Lower leg skin (tissue), 4 donors: ENCODE measurements around the gene GNAI2. TPM values are rescaled to one million over a fixed set of nuclear protein-coding genes. Genes with fewer than 3 reads are reported as not detected.
A peak's percentile ranks its signal among the peaks of the same experiment; 100 is the strongest.
"Not testable (repeated sequence)": the region's sequence is repeated elsewhere in the genome, so short reads cannot be mapped to it uniquely, and the experiment has no call there.

Experiments
- DNase-seq, 2 donors: peaks; one replicate each; pipeline ENCODE4 v3.0.0-alpha.2; 2019; ENCODE audit warnings: low spot score in 2 of 2
- H3K4me3 ChIP-seq: fragments of 200-600 bp; sonication (generic); 2 replicates; pipeline ENCODE4 v1.5.1; 2017; ENCODE audit warnings: mild to moderate bottlenecking, low read depth; ENCODE audit not compliant: poor library complexity, severe bottlenecking
- POLR2A ChIP-seq, 2 donors: fragments of 450-650 bp; IDR thresholded peaks; one replicate each; pipeline ENCODE4 v1.6.1; 2016 to 2017; ENCODE audit warnings: antibody characterized with exemption in 2 of 2, mild to moderate bottlenecking in 1 of 2, moderate library complexity in 1 of 2
- WGBS, 2 donors: methylation state at CpG; one replicate each; pipeline ENCODE4 v1.1.5; 2018; 5-methylcytosine and 5-hydroxymethylcytosine counted together
- intact Hi-C: fragments of 100-400 bp; cut with DNase I; formaldehyde crosslinking; loops from one replicate; pipeline ENCODE4 v1.15.0; 2023; ENCODE audit warnings: low total_unique reads
- total RNA-seq, 4 donors: library from RNA; depleted of rRNA; stranded (reverse); fragments of >200 nt; gene quantifications; one replicate each; pipeline ENCODE4 v1.1.0, GENCODE V29; 2016
- TF ChIP-seq, protein P1 (sequence below), 3 donors: fragments of 450-650 bp; IDR thresholded peaks; one replicate each; pipeline ENCODE4 v1.5.1; 2016; ENCODE audit warnings: antibody characterized with exemption in 3 of 3, mild to moderate bottlenecking in 3 of 3, moderate library complexity in 2 of 3

GNAI2 gene
- total RNA-seq, 4 donors from 2014 or later, result 56.5 to 123 (median 74.8) TPM

DNA sequence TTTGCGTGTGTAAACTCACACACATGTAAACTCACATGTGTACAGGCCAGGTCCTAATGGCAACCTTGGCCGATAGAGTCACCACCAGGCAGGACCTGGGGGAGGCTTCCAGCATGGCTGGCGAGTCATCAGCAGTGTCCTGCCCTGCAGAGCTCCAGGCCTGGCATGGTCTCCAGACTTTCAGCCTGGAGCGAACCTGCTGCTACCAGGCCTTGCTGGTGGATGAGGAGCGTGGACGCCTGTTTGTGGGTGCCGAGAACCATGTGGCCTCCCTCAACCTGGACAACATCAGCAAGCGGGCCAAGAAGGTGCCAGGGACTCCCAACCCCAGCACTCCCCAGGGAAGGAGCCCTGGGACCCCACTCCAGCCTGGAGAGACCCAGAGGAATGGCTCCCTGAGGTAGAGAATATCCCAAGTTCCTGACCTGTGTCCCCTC, 34.0 kb downstream of the GNAI2 start:
- 69 to 73% methylated on average over 4 to 8 of the region's 8 CpGs for WGBS, 2 donors
- TF ChIP-seq POLR2A (IDR thresholded peaks at IDR 0.05), result no peak
- TF ChIP-seq, protein P1, sequence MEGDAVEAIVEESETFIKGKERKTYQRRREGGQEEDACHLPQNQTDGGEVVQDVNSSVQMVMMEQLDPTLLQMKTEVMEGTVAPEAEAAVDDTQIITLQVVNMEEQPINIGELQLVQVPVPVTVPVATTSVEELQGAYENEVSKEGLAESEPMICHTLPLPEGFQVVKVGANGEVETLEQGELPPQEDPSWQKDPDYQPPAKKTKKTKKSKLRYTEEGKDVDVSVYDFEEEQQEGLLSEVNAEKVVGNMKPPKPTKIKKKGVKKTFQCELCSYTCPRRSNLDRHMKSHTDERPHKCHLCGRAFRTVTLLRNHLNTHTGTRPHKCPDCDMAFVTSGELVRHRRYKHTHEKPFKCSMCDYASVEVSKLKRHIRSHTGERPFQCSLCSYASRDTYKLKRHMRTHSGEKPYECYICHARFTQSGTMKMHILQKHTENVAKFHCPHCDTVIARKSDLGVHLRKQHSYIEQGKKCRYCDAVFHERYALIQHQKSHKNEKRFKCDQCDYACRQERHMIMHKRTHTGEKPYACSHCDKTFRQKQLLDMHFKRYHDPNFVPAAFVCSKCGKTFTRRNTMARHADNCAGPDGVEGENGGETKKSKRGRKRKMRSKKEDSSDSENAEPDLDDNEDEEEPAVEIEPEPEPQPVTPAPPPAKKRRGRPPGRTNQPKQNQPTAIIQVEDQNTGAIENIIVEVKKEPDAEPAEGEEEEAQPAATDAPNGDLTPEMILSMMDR (IDR thresholded peaks at IDR 0.05), result no peak
- DNase-seq, result no peak
- intact Hi-C loops, result loop anchor here (10.0 kb wide), 1 partner anchor 145 kb away; no protein-coding TSS in a partner anchor
- no peak overlapping the region for H3K4me3 ChIP-seq

DNA sequence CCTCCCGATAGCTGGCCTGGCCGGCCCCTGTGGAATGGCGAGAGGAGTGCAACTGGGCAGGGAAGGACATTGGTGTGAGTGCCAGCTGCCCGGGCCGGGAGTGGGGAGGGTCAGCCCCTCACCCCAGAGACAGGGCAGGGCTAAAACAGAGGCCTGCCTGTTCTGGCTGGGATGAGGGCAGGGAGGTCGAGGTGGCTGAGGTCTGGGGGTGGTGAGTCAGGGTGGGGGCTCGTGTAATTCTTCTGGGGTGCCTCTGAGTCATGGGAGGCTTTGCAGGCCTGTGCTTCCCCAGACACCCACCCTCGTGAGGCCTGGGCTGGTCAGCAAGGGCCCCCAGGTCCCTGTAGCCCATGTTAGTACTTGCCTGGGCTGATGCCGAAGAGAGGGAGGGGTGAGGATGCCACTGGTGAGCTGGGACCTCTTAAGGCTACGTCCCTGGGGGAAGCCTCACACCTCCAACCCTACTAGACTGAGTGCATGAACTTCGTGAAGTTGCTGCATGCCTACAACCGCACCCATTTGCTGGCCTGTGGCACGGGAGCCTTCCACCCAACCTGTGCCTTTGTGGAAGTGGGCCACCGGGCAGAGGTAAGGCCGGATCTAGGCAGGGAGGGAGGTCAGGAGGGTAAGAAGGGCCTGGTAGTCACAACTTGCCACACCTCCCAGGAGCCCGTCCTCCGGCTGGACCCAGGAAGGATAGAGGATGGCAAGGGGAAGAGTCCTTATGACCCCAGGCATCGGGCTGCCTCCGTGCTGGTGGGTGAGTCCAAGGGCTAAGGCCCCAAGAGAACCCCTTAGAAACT, 34.6 kb downstream of the GNAI2 start:
- DNase-seq, result no peak
- TF ChIP-seq, protein P1 (IDR thresholded peaks at IDR 0.05), result no peak
- 80% methylated on average over 13 to 19 of the region's 19 CpGs for WGBS, 2 donors
- H3K4me3 ChIP-seq, result no peak overlapping the region
- intact Hi-C loops, result loop anchor here (10.0 kb wide), 1 partner anchor 146 kb away; no protein-coding TSS in a partner anchor

DNA sequence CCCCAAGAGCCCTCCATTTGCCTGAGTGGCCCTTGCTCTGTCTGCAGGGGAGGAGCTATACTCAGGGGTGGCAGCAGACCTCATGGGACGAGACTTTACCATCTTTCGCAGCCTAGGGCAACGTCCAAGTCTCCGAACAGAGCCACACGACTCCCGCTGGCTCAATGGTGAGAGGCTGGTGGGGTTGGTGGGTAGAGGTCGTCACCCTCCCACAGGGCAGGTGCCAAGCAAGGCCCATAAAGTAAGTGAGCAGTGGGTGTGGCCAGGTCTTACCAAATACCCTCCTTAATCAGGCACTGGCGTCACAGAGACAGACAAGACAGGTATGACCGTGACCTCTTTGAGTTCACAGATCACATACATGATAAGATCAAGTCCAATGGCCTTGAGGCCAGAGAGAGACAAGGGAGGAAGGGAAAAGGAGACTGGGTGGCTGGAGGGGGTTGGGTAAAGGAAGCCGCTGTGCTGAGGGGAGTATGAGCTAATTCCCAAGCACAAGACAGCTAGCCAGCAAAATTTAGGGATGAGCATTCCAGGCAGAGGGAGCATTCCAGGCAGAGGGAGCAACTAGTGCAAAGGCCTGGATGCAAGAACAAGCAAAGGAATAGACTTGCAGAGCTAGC, 35.4 kb downstream of the GNAI2 start:
- WGBS, 2 donors, result 77 to 81% methylated on average over 10 of the region's 10 CpGs
- H3K4me3 ChIP-seq, result no peak overlapping the region
- intact Hi-C loops, result loop anchor here (10.0 kb wide), 1 partner anchor 147 kb away; no protein-coding TSS in a partner anchor

DNA sequence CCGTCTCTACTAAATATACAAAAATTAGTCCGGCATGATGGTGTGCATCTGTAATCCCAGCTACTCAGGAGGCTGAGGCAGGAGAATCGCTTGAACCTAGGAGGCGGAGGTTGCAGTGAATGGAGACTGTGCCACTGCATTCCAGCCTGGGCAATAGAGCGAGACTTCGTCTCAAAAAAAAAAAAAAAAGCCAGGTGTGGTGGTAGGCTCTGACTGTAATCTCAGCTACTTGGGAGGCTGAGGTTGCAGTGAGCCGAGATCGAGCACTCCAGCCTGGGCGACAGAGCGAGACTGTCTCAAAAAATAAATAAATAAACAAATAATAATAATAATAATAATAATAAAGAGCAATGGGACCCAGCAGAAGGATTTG, 36.5 kb downstream of the GNAI2 start:
- not testable (repeated sequence) for H3K4me3 ChIP-seq, DNase-seq
- WGBS, 2 donors, result 57 to 66% methylated on average over 10 of the region's 10 CpGs
- intact Hi-C loops, result loop anchor here (2.0 to 10.0 kb wide), 2 partner anchors 46 to 148 kb away; no protein-coding TSS in a partner anchor

More for the DNA sequence above, 35.4 kb downstream of the GNAI2 start:
- no peak for TF ChIP-seq POLR2A (IDR thresholded peaks at IDR 0.05)
- TF ChIP-seq, protein P1 (IDR thresholded peaks at IDR 0.05), result no peak
- no peak for DNase-seq

DNA sequence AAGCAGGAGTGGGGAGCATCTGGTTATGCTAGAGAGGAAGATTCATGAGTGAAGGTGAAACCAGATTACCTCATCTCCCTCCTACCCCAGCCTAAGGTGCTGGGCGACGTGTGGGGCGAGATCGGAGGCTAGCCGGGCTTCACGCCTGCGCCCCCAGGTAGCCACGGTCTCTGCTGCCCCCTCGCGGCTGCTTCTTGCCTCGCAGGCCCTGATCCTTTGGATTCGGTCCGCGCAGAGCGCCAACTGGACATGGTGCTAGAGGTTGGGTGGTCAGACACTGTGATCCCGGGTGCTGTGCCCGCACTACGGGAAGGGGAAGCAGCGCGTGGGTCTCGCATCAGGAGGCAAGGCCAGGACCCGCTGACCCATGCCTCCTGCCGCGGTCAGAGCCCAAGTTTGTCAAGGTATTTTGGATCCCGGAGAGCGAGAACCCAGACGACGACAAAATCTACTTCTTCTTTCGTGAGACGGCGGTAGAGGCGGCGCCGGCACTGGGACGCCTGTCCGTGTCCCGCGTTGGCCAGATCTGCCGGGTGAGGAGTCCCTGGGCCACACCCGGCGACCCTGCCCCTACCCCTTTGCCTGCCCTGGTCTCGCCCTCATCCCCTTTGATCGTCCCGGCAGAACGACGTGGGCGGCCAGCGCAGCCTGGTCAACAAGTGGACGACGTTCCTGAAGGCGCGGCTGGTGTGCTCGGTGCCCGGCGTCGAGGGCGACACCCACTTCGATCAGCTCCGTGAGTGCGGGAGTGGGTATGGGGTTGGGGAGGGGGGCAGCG, 37.1 kb downstream of the GNAI2 start:
- 4 to 11% methylated on average over 31 to 59 of the region's 61 CpGs for WGBS, 2 donors
- no peak for TF ChIP-seq POLR2A (IDR thresholded peaks at IDR 0.05)
- TF ChIP-seq, protein P1 (IDR thresholded peaks at IDR 0.05), result peak in 1 of 3 donors; percentile 98
- intact Hi-C loops, result loop anchor here (2.0 to 10.0 kb wide), 2 partner anchors 46 to 148 kb away; no protein-coding TSS in a partner anchor
- DNase-seq, result peak; percentile 79 to 97
- H3K4me3 ChIP-seq, result no peak overlapping the region
